Measurements from ENCODE around the gene APLF.
"Not testable (repeated sequence)": the region's sequence is repeated elsewhere in the genome, so short reads cannot be mapped to it uniquely, and the experiment has no call there.

The APLF gene

DNA sequence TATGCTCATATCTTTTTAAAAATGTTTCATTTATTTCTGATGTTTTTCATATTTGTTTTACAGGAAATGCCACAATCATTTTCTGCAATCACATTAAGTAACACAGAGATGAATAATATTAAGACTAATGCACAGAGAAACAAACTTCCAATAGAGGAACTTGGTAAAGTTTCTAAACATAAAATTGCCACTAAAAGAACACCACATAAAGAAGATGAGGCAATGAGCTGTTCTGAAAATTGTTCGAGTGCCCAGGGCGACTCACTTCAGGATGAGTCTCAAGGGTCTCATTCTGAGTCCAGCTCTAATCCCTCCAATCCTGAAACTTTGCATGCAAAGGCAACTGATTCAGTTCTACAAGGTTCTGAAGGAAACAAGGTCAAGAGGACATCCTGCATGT, 70.4 kb downstream of the APLF start:
- DNase-seq: no peak

DNA sequence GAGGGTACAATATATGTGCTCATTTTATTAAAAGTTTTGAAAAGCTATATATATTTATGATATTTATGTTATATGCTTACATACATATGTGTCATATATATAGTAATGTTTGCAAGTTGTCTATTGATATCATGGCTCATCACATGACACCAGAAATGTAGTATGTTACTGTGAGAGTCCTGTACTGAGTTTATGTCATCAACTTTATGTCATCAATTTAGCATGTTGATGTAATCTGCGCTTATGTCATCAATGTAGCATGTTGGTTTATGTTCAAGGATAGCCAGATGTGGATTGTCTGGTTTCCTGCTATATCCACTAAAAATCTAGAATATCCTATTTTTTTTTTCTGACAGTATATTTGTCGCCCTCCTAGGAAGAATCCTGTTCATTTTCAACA, 77.4 kb downstream of the APLF start:
- no peak for DNase-seq

DNA sequence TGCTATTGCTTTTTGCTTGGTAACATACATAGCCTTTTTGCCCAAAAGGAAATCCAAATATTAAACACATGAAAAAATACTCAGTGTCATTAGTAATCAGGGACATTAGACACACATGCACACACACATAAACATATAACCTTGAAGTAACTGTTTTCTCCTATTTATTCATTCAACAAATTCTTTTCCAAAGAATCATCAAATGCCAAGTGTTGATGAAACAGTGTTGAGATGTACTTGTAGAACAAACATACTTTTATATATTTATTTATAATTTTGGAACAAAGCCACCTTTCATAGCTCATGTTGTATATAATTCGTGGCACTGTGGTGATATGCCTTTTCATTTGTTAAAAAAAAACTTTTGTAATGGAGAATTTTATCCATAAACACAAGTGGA, 81.0 kb downstream of the APLF start:
- DNase-seq: no peak

DNA sequence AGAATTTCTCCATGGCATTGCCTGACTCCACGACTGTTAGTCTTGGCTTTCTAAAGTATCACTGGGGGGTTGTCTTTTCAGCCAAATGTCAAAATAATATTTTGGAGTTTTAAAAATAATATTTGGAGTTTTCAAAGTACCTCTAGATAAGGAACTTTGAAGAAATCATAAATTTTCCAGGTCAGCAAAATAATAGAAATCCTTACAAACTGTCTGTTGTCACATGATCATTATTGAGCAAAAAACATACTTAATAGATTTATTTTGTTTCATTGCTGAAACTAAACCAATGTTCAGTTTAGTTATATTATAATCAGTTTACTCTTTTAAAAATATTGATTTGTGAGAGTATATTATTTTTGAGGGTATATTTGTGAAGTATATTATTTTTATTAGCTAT, 85.7 kb downstream of the APLF start:
- DNase-seq: no peak

DNA sequence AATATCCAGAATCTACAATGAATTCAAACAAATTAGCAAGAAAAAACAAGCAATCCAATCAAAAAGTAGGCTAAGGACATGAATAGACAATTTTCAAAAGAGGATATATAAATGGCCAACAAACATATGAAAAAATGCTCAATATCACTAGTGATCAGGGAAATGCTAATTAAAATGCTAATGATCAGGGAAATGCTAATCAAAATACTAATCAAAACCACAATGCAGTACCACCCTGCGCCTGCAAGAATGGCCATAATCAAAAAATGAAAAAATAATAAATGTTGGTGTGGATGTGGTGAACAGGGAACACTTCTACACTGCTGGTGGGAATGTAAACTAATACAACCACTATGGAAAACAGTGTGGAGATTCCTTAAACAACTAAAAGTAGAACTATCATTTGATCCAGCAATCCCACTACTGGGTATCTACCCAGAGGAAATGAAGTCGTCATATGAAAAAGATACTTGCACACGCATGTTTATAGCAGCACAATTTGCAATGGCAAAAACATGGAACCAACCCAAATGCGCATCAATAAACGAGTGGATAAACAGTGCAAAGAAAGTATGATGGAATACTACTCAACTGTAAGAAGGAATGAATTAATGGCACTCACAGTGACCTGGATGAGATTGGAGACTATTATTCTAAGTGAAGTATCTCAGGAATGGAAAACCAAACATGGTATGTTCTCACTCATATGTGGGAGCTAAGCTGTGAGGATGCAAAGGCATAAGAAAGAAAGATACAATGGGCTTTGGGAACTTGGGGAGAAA, 88.2 kb downstream of the APLF start:
- not testable (repeated sequence) for DNase-seq

DNA sequence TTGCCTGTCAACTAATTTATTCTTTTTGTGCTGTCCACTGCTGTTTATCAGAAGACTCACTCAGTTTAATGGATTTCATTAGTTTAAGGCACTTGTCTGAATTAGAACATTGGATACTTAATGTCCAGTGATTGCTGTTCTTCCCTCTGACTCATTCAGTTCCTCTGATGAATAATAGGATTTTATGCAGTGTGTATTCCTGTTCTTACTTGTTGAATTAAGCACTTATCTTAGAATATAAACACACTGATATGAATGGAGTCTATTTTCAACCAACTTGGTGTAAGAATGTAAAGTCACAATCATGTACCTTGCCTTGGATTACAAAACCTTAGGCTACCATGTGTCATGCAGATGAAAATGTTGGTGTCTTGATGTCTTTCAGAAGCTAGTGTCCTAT, 89.0 kb downstream of the APLF start:
- DNase-seq: no peak

DNA sequence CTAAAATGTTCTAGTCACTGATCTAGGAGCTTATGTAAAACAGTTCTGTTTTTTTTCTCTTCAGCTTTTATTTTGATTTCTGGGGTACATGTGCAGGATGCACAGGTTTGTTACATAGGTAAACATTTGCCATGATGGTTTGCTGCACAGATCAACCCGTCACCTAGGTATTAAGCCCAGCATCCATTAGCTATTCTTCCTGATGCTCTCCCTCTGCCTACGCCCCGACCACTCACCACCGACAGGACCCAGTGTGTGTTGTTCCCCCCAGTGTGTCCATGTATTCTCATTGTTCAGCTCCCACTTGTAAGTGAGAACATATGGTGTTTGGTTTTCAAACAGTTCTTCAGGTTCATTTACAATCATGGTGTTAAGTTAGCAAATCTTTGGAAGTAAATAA, 91.2 kb downstream of the APLF start:
- DNase-seq: no peak

DNA sequence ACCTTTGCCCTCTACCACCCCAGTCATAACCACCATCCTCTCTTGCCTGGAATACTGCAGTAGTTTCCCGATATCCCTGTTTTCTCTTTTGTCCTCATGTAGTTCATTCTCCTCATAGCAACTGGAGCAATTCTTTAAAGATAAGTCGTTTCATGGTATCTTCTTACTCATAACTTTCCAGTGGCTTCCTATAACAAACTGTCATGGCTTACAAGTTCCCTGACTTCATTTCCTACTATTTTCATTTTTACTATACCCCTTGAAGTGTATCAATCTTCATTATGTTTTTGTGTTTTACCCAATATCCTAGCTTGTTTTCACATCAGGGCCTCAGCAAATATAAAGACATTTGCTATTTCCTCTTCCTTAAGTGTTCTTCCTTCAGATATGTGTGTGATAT, 92.3 kb downstream of the APLF start:
- no peak for DNase-seq

DNA sequence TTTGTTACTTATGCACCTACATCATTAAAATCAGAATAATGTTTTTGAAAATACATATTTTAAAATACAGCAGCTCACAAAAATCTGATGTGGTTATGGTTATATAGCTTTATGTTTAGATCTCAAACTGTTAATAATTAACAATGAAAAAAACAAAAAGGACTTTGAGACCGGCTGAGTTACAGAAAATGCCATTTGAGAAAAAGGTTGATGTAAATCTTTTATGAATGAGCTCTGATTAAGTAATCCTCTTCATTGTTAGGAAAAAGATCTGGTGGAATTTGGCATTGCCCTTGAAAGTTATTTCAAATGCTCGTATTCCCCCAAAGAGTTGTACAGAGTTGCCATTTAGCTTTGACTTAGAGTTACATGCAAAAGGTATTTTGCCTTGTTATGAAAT, 93.2 kb downstream of the APLF start:
- DNase-seq: no peak

DNA sequence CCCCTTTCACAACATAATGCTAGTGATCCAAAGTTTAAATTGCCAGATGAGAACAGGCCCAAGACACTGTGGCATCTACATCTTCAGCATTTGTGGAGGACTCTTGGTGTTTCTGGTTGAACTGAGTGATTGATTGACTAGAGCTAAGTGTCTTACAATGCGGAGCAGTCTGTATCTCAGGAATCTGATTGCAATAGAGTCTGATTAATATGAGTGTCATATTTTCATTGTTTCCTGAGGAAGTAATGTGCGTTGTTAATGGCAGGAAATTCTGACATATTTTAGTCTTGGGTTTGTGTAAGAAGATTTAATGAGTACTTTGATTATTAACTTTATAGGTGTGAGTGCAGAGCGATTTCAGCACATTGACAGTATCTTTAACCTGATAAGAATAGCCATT, 94.0 kb downstream of the APLF start:
- DNase-seq: no peak

DNA sequence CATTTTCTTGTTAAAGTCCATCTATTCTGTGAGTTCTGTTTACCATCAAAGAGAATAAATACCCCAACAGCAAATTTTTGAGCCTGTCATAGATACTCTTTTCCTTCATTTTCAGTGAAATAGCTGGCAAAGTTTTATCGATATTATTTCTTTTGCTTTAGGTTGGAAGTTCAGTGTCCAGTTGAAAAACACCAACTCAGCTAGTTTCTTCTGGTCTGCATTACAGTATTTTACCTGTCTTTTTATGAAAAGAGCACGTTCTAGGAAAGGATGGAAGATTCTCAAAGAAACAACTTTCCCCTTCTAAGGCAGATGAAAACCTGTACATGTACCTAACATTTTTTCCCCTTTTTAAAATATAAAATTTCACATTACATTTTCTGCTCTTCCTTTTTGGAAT, 95.5 kb downstream of the APLF start:
- DNase-seq: no peak

DNA sequence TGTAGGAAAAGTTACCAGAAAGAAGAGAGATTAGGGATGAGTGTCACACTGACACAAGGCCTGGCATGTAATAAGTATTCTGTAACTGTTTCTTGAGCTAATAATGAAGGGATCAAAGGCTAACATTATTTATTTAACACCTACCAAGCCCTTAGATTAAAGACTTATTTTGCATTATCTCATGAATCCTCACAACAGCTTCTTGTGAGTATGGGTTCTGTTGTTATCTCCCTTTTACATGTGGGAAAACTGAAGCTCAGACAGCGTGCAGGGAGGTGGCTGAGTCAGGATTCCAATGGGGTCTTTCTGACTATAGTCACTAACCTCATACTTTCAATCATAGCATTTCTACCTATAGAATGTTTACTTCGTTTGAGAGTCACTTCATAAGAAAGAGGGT, 97.0 kb downstream of the APLF start:
- DNase-seq: no peak

DNA sequence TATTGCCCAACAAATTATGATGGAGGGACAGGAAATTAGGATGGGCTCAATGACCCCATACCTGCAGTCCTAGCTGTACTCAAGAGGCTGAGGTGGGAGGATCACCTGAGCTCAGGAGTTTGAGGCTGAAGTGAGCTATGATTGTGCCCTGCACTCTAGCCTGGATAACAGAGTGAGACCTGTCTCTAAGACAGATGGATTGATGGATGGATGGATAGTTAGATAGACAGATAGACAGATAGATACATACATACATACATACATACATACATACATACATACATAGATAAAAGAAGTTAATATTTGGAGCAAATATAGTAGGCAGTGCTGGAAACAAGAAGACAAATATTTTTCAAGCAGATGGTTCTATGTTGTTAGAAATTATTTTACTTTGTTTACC, 97.9 kb downstream of the APLF start:
- no peak for DNase-seq

DNA sequence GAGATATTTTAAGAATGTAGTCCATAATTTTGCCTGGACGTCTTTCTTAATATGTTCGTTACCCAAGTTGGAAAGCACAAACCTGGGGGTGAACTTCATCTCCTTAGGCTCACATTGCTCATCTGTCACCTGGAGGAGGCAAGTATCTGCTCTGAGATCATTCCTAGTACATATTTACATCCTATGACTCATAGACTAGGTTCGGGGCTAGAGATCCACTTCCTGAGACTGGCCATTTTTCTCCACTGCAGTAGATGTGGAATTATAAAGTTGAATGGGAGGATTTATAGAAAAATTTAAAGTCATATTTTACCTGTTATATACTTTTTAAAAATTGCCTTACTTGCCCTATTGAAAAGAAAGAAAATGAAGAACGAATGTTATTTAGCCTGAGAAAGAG, 98.5 kb downstream of the APLF start:
- DNase-seq: no peak

DNA sequence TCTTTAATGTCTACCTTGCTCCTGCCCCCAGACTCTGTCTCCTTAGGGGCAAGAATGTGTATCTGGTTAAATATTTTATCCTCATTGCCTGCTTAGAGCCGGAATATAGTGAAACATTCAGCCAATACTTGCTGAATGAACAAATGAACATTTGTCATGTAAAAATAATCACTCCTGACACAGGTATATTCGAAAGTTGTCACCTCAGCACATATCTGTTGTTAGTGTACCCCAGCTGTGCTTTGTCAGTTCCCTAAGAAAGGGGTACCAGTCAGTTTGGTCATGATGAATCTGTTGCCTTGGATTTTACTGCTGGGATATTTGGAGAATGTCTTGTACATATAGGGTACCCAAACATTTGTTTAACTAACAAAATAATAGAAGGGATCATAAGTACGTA, 99.0 kb downstream of the APLF start:
- DNase-seq: no peak

DNA sequence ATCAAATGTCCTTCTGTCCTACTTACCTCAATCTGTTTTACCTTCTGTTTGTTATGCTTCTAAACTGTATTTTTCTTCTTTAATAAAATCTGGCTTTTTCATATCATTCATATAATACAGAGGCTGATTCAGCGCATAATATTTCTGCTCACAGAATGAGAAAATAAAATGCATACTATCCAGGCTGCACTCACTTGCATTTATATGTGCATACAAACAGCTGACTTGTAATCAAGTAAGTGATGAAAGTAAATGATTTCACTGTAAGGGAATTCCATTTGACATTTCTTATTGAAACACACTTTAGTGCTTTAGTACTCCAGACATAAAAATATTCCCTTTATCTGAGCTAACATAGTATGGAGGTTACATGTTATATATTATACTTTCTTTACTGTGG, 100.7 kb downstream of the APLF start:
- no peak for DNase-seq

DNA sequence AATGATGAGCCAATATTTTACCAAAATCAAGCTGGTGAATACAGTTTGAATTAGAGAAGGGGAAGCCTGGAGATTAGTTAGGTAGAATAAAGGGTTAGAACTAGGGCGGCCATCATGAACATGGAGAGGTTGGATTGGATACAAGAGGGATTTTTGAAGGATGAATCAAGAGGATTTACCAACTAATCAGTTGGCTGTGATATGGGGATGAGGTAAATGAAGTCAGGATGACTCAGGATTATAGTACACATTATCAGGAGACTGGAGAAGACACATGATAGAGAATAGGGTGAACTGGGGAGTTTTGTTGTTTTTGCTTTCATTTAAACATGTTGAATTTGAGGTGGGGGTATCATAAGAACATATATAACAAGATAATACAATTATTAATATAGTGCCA, 102.2 kb downstream of the APLF start:
- DNase-seq: no peak

DNA sequence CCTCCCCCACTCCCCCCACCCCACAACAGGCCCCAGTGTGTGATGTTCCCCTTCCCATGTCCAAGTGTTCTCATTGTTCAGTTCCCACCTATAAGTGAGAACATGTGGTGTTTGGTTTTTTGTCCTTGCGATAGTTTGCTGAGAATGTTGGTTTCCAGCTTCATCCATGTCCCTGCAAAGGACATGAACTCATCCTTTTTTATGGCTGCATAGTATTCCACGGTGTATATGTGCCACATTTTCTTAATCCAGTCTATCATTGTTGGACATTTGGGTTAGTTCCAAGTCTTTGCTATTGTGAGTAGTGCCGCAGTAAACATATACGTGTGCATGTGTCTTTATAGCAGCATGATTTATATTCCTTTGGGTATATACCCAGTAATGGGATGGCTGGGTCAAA, 103.0 kb downstream of the APLF start:
- DNase-seq: not testable (repeated sequence)

DNA sequence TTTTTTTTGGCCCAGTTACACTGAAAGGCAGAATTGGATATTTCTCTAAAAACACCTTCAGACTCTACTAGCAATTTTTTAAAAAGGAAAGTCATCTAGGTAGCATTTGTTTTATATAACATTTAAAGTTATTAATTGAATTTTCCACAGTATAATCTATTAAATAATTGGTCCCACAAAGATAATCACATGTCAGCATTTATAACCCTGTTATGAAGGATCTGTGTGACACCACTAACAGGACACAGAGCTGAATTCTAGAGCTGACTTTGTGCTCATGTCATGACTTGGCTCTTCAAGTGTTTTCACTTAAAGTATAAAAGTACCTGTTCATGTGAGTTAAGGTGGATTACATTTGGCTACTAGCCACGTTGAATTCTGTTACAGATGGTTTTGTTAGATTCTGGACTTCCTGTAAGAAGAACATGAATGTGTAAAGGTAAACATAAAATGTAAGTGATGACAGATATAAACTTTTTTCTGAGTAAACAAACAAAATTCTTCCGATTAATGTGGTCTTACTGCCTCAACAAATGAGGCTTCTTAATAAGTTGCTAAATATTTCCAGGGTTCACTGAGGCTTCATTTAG, 106.9 kb downstream of the APLF start:
- no peak for DNase-seq

DNA sequence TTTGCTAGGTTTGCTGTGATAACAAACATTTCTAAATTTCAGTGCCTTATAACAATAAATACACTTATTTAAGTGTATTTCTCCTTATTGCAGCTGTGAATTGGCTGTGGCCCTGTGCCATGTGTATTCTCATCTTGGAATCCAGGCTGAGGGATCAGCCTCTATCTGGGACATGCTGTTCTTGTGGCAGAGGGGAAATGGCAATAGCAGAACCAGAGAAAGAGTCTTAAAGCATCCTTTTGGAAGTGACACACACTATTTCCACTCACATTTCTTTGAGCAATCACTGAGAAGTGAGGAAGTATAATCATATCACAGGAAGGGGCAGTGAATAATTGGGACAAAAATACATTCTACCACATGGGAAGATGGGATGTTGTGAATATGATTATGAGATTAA, 109.8 kb downstream of the APLF start:
- no peak for DNase-seq

DNA sequence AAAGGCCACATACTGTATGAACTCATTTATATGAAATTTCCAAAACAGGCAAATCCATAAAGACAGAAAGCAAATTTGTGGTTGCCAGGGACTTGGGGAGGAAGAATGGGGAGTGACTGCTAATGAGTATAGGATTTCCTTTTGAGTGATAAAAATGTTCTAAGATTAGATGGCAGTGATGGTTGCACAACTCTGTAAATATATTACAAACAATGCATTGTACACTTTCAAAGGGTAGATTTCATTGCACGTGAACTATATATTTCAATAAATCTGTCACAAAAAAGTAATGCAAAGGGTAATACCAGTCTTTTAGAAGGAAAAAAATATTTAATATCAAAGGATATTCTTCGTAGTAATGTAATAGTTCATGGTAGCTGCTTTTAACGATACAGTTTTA, 112.3 kb downstream of the APLF start:
- no peak for DNase-seq

DNA sequence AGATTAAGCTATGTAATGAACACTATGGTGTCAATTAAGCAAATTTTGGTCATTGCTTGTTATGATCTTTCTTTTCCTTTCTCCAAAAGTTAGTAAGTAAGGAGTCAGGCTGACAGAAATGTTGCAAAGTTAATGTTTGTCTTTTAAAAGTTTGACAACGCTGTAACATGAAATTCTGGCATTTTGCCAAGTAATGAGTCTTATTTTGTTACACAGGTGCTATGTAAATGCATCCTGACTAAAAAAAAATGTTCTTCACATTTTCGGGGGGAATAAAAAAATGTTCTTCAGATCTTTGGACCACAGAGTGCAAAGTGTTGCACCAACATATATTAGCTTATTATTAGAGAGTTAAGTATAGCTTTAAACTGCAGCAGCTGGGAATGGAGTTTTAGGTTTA, 121.2 kb downstream of the APLF start:
- no peak for DNase-seq

DNA sequence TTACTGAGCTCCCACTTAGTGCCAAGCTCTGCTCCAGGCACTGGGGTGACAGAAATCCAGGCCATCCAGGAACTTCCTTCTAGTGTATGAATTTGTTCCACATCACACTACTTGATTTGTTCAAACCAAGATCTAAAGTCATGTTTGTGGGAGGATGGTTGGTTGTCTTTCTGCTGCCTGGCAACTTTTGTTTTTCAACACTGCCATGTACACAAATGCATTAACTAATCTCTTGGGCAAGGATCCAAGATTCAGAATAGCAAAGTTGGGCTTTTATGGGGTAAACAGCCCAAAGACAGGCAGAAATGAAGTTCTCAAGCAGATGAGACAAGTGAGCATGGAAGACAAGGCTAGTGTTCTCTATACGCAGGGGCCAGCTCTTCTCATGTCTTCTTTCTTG, 122.6 kb downstream of the APLF start:
- DNase-seq: no peak

DNA sequence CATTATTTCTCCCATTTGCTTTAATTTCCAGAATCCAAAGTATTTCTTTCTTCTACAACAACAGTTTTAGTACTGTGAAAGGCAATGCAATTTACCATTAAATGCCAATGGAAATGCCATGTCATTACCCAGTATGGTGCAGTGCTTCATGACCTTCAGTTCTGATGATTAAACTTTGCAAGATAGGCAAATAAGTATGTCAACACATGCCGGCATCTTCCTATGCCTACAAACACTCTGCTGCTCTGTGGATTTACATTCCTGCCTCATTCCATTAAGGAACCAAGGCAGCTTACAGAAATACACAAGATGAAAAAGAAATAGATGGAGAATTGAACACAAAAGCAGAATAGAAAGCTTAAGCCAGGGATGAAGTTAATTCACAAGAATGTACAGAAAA, 123.3 kb downstream of the APLF start:
- no peak for DNase-seq

DNA sequence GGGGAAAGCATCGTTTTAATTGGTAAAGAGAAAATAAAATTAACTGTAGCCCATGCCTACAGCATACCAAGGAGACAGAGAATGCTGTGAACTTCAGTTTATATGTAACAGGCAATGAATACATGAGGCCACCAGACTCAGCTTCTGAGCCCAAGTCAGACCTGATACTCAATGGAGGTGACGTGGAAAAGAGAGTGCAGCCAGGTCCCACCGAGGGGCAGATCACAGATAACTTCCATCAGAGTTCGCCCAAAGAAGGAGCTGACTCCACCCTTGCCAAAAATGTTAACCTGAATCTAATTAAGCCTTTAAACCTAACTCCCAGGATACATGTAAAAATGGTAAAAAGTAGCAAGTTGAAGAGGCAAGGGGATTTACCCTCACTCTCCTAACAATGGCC, 123.8 kb downstream of the APLF start:
- DNase-seq: no peak
